HG03060 (cell line): ENCODE results near the gene RMDN2.

ENCODE experiments used
- ATAC-seq: cut with Tn5 transposase; IDR thresholded peaks from one replicate; pipeline ENCODE4 v1.9.1; 2021; ENCODE audit warnings: low read depth, moderate number of reproducible peaks; ENCODE audit not compliant: unreplicated experiment

Gene RMDN2

DNA sequence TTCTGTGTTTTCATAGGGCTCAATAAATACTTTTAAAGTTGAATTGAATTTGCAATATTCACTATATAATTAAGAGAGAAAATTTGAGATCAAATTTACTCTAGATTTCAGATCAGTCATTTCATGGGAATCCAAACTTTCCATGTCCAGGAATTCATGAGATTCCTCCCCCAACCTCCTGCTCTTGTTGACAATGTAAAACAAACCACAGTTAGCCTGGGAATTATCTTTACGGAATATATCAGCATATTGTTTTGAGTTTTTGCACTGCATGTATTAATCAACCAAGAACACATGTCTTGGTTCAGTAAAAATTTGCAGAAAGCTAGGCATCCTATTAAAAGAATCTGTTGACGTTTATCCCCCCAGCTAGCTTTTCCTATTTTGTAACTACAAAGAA lies 108.6 kb downstream of the RMDN2 start:
- no peak for ATAC-seq

GRCh38 chr2:38035968-38036367 lies 110.9 kb downstream of the RMDN2 start:
- no peak for ATAC-seq

- ATAC-seq, result no peak
These were observed 112.2 kb downstream of the RMDN2 start for GRCh38 chr2:38037325-38037724.

DNA sequence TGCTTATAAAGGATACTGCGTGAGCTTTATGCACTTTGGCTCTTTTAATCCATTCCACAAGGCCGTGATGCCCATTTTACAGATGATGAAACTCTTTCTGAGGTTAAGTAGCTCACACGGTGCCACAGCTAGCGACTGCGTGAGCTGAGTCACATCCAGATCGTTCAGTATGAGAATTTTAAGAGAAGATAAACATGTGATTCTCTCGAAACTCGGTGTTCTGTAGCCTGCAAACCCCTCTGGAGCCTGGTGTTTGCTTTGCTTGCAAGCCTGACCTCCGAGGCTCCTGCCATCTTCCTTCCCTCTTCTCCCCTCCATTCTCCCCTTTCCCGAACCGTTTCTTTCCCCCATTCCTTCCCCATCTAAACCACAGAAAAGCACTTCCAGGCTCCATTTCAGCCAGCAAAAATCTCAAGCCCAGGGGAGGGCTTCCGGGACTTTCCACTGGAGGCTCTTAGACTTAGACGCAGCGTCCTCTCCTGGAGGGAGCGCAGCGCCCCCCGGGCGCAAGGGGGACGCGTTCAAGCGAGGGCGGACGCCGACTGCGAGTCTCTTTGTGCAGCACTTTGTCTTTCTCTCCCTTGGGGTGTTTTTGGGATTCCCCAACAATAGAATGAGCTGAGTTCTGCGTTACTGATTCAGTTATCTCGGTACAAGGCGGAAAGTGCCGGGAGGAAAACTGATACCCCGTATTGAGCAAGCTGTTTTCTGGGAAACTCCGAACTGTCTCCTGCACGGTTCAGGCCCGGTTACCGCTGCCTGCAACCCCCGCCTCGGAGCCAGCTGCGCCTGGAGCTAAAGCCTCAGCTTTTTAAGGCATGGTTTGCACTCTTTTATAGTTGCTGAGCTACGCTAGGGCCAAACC lies 112.9 kb downstream of the RMDN2 start:
- ATAC-seq, result peak; percentile 63

GRCh38 chr2:38038682-38039081 lies 113.6 kb downstream of the RMDN2 start:
- no peak for ATAC-seq

DNA sequence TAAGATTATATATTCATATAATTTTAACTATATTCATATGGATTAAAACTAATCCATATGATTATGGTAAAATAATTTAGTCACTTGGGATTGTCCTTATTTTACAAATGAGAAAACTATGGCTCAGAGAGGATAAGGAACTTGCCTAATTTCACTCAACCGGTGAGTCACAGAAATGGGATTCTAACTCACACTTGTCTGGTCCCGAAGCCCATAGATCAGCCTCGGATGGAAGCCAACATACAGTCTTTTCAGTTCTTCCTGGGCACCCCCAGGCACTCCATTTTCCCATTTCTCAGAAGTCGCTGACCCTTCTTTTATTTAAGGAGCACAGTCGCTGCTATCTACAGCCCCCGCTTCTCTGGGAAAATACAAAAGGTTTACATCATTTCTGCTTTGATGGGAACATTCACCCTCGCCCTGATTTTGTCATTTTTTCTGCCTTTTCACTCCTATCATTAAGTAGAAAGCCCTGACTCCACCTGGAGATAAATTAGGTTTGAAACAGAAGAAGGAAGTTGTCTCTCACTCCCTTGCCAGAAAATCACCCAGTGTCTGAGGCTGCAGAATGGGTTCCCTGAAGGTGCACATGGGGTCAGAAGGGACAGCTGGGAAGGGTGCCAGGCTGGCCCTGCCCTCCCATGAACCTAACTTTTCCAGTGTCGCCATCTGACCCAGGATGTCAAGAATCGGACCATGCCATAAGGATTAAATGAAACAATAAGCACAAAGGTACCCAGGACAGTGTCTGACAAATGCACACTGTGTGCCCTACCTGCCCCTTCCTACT lies 114.2 kb downstream of the RMDN2 start:
- ATAC-seq, result no peak

DNA sequence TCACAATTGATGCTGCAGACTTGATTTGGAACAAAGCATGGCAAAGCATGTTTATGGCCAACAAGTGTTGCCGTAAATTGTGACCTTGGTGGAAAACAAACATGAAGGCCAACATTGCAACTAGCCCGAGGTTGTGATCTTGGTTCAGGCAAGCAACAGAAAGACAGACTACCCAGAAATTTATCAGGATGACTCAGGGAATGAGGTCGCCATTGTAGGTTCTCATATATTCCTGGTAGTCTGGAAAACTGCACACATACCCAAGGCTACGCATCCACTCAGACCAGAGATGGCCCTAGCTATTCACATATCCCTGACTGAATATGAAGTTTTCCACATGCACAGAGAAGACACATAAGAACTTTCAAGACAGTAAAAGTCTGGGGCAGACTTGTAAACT lies 120.7 kb downstream of the RMDN2 start:
- no peak for ATAC-seq

GRCh38 chr2:38056216-38056615 lies 131.1 kb downstream of the RMDN2 start:
- no peak for ATAC-seq

- ATAC-seq, result no peak
These were observed 132.7 kb downstream of the RMDN2 start for GRCh38 chr2:38057651-38058410.

DNA sequence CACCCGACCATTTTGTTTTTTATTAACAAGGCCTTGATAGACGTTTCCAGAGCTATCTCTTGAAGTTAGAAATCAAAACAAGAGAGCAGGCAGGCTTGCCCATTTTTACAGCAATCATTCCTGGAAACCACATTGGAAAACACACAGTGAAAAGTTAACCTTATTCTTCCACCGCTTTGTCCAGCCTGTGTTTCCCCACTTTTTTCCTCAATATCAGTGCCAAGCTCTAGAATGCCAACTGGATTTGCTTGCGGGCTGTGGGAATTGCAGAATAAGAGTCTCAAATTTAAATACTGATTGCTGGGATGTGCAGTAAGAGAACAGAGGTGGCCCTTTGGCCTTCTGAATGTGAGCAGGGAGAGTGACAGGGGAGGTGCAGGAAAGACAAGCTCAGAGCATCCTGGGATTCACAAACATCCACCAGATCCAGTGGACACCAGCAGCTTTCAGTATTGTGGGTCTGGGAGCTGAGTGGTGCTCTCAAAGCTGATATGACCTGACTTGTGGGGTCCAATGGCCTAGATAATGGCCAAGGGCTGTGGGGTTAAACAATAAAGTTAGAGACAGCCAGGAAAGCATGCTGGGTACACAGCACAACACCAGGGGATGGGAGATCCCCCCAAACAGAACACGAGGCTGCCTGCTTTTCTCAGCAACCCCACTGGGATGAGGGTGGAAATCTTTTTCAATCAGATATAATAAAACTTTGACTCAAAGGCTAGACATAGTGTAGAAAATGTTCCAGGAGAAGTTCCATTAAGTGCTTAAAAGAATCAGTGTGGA lies 135.3 kb downstream of the RMDN2 start:
- no peak for ATAC-seq

GRCh38 chr2:38064801-38065501 lies 139.9 kb downstream of the RMDN2 start:
- no peak for ATAC-seq

GRCh38 chr2:38065502-38066135 lies 140.5 kb downstream of the RMDN2 start:
- no peak for ATAC-seq

DNA sequence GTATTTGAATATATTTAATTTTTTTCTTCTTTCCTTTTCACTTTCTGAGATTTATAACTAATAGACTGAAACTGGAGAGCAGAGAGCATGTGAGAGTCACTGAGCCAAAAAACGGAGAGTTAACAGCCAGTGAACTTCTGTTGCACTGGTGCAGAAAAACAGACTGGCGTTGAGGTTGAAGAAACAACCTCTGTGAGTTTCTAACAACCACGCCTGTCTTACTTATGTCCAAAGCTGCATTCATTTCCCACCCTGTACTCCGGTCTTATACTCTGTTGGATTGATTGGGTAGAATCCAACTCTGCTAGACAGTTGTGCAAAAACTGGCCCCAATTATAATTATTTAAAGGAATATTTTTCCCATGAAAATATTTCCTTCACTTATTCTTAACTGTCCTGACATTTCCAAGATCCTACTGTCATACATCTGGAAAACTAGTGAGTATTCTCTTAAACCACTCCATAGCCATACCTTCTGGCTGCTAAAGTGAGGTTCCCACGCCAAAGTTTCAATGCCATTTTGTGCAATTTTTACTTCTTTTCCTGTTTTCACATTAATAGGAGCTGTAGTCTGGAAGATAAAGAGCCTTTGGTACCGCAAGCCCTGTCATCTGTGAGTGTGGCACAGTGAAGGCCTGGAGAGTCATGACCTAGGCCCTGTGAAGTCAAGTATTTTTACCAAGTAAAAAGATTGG lies 141.5 kb downstream of the RMDN2 start:
- no peak for ATAC-seq
